ENCODE measurements around the gene TUBB3.

TUBB3 gene

DNA sequence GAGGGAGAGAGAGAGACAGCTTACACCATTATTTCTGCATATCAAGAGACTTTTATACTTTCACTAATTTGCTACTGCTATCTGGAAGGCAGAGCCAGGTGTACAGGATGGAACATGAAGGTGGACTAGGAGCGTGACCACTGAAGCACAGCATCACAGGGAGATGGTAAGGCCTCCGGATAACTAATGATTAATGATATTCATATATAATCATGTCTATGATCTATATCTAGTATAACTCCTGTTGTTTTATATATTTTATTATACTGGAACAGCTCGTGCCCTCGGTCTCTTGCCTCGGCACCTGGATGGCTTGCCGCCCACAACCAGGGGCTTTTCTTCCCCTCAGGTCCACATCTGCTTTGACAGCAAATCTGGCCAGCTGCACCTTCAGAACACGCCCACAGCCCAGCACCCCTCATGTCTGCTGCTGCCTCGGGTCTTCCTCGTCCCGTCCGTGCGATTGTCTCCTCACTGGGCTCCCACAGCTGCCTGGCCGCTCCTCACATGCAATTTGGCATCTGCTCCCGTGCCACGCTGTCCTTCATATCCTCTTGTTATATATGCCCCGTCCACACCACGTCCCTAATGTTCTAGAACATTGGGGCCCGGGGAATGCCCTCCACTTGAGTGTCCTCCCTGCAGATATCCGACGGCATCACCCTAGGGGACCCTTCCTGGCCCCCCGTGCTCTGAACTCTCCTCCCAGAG lies 15.2 kb downstream of the TUBB3 start:
- DNase-seq (ENCODE audit: low read depth) = no peak

DNA sequence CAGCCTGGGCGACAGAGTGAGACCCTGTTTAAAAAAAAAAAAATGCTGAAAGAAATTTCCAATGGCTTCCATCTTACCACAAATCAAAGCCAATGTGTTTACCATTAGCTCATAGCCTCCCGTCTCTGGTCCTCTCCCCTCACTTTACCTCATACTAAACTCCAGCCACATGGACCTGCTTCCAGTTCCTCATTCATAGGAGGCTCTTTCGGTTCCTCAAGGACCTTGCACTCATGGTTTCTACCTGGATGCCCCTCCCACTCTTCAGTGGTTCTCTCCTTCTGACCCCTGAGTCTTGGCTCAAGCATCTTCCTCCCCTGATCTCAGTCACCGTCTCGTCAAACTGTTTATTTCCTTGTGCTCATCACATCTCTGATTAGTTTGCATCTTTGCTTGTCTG lies 21.6 kb downstream of the TUBB3 start:
- DNase-seq (ENCODE audit: low read depth) = no peak

DNA sequence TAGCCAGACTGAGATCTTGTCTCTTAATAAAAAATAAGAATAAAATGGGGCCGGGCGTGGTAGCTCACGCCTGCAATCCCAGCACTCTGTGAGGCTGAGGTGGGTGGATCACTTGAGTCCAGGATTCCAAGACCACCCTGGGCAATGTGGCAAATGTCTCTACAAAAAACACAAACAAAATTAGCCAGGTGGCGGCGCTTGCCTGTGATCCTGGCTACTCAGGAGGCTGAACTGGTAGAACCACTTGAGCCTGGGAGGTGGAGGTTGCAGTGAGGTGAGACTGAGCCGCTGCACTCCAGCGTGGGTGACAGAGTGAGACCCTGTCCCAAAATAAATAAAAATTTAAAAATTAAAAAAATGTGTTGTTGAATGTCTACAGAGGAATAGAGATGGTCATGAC lies 22.5 kb downstream of the TUBB3 start:
- DNase-seq (ENCODE audit: low read depth) = no peak

DNA sequence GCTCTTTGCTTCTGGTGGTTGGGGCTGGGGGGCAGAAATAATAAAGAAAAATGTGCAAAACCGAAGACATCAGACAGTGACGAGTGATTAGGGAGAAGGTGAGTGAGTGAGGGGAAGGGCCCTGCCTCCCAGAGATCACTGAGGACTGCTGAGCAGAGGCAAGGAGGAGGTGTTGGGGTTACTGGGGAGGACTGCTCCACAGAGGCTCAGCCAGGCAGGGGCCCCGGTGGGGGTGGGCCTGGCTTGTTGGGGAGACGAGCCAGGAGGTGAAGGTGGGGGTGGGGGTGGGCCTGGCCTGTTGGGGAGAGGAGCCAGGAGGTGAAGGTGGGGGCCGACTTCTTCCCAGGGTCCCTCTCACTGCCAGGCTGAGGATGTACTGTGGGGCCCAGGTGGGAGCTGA lies 23.4 kb downstream of the TUBB3 start:
- DNase-seq (ENCODE audit: low read depth) = no peak

DNA sequence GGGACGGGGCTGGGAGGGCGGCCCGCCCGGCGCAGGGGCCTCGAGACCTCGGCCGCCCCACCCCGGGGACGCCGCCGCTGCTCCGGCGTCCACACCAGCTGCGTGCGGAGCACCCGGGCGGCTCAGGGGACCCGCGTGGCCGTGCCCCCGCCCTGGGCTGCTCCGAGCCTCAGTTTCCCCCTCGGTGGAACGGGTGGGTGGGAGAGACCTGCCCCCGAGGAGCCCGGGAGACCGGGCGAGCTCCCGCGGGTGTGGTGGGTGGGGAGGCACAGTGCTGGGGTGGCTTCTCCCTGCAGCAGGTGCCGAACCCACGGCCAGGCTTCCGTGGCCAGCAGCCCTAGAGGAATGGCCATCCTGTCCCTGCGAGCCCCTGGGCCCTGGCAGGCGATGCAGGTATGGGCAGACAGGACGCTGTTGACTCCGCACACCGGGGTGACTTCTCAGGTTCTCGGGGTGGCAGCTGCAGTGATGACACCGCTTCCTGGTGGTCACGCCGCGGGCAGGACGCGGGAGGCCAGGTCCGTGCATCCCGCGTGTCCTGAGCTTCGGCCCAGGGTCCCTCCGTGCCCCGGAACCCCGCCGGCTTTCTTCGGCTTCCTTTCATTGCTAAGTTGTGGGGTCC lies 26.1 kb downstream of the TUBB3 start:
- DNase-seq (ENCODE audit: low read depth) = no peak

DNA sequence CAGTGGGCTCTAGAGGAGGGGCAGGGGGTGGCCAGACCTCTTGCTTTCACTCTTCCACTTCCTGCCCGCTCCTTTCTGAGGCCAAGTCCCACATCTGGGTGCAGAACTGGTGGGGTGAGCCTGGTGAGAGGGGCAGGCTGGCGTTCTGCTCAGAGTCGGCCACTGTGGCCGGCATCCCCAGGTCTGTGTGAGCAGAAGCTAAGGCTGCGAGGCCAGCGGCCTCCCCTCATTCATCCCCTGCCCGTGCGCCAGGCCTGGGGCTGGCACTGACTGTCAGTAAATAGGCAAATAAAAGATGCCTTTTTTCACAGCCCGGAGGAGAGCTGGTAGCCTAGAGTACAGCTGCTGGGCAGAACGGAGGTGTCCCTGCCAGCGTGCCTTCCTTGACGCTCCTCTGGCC lies 26.6 kb downstream of the TUBB3 start:
- DNase-seq (ENCODE audit: low read depth) = no peak

DNA sequence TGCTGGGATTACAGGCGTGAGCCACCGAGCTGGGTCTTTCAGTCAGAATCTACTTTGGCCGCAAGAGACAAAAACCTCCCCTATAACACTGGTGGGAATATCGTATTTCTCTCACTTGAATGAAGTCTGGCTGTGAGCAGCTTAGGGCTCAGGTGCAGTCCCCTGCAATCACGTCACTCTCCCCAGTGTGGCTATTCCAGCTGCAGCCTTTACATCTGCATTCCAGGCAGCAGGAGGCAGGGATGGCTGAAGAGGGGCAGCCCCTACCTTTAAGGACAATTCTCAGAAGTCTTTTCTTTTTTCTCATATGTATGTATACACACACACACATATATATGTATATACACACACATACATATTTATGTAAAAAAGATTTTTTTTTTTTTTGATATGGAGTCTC lies 28.4 kb downstream of the TUBB3 start:
- DNase-seq (ENCODE audit: low read depth) = no peak

DNA sequence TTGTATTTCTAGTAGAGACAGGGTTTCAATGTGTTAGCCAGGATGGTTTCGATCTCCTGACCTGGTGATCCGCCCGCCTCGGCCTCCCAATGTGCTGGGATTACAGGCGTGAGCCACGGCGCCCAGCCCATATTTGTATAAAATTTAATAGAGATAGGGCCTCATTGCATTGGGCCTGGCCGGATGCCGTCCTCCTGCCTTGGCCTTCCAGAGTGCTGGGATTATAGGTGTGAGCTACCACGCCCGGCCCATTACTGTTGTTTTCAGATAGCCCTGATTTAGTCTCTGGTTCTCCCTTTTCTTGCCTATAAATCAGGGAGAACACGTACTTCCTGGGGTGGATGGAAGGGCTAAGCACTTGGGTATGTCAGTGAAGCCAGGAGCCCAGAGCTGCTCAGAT lies 28.9 kb downstream of the TUBB3 start:
- DNase-seq (ENCODE audit: low read depth) = no peak

DNA sequence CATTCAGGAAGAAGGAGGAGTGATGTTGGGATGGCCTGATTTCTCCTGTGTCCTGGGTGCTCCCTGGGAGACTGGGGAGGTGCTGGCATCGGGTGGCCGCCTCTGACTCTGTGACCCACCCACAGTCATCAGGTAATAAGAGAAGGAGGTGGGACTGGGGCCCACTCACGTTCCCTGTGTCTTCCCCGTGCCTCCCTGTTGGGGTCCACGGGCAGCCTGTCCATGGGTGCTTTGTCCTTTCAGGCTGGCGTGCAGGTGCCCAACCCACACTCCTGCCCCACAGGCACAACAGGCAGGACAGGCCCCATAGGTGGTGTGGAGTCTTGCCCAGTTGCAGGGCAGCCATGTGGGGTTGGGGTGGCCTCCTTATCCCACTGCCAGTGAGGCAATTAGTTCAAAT lies 29.4 kb downstream of the TUBB3 start:
- DNase-seq (ENCODE audit: low read depth) = no peak

DNA sequence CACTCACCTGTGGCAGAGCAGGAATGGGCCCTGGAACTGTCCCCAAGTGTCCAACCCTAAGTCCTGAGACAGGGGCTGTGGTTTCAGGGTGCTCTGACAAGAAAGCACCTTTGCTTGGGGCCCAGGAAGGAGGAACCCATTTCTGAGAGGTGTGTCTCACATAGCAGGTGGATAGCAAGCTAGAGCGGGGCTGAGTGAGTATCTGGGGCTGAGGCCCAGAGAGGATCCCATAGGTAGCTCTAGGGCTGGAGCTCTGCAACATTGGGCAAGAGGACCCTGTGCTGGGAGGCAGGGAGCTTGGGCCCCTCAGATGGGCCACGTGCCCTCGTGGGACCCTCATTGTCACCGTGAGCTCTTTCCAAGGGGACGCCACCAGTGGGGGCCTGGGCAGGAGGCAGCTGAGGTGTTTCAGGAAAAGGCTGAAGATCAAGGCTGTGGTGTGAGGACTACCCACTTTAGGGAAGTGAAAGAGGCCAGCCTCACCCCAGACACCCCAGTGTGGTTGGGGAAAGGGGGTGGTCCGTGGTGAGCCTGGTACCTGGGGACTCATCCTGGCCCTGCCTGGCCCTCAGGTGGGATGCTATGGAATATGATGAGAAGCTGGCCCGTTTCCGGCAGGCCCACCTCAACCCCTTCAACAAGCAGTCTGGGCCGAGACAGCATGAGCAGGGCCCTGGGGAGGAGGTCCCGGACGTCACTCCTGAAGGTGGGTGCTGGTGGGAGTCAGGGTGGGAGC lies 30.7 kb downstream of the TUBB3 start:
- no peak for DNase-seq (ENCODE audit: low read depth)

DNA sequence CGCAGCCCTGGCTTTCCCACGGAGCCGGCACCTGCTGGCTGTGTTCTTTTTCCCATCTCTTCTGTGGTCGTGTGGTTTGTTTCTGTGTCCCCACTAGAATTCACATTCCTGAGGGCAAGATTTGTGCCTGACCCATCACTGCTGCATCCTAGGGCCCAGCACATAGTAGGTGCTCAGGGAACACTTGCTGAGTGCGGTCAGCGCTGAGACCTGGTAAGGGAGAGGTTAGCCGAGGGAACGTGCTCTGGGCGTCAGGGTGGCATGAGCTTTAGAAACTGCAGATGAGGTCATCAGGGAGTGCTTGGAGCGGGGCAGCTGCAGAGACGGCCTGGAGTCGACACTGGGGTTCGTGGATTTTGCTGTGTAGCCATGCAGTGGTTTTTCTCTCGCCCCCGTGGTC lies 31.3 kb downstream of the TUBB3 start:
- DNase-seq (ENCODE audit: low read depth) = no peak

DNA sequence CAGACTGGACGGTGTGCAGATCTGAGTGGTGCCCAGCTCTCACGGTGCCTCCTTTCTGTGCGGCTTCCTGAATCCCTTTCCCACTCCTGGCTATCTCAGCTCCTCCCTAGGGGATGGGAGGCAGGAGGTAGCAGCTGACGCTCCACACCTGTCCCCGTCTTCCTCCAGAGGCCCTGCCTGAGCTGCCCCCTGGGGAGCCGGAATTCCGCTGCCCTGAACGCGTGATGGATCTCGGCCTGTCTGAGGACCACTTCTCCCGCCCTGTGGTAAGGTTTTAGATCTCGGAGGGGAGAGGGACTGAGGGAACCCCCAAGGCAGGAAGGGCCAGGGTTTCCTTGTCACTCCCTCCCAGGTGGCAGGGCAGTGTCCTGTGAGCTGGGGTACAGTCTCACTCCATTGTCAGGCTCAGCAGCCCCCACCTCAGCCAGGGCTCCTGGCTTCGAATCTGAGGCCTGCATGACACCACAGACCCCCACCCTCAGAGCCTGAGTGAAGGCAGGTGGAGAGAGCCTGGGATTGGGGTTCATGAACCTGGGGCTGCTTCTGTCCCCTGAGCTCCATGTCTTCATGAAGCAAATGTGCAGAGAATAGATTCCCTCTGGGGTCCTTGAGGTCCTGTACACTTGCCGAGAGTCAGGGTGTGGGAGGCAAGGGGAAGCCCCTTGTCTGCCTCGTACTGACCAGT lies 32.0 kb downstream of the TUBB3 start:
- DNase-seq (ENCODE audit: low read depth) = no peak

DNA sequence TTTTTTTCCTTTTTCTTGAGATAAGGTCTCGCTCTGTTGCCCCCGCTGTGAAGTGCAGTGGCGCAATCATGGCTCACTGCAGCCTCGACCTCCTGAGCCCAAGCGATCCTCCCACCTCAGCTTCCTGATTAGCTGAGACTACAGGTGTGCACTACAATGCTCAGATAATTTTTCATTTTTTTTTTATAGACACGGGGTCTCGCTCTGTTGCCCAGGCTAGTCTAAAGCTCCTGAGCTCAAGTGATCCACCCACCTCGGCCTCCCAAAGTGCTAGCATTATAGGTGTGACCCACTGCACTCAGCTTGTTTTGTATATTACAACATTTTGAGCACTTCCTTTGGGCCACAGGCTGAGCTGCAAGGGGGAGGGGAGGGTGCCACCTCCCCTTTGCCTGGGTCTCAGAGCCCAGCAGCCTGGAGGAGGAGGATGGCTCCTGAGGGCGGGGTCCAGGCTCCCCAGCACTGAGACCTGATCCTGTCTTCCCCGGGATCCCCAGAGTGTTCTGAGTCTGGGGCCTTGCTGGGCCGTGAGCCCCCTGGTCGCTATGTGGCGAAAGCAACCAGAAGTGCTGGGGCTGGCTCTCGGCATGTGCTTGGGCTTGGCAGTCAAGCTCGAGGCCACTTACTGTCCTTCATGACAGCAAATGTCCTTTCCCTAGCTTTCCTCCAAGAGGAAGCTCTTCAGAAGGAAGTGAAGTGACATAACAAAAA lies 33.5 kb downstream of the TUBB3 start:
- no peak for DNase-seq (ENCODE audit: low read depth)

DNA sequence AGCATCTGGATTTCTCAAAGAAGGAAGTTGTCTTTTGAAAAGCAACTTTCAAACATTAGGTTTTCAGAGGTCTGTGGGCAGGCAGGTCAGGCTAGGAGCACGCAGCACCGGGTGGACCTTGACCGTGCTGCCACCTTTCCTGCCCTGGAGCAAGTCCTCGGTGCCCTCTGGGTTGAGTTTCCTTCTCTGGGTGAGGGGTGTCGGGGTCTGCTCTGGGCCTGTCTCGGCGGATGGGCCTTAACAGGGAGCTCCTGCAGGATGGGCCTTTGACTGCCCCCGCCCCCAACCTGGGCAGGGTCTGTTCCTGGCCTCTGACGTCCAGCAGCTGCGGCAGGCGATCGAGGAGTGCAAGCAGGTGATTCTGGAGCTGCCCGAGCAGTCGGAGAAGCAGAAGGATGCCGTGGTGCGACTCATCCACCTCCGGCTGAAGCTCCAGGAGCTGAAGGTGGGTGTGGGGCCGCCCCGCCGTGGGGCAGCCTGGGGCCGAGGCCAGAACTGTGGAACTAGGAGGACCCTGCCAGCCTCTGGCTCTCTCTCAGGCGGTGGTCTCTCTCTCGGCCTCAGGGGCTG lies 34.2 kb downstream of the TUBB3 start:
- no peak for DNase-seq (ENCODE audit: low read depth)

DNA sequence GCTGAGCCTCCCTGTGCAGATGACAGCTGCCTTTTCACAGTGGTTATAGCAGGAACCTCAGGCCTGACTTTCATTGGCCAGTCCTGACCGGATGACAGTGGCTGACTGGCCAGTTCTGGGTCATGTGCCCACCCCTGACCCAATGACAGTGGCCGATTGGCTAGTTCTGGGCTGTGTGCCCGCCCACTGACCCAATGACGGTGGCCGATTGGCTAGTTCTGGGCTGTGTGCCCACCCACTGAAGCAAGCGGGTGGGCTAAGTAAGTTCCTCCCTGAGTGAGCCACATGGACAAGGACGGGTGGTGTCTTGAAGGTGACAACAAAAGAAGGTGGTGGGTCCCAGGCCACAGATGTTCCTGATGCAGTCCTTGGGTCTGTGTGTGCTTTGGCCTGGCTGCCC lies 34.9 kb downstream of the TUBB3 start:
- no peak for DNase-seq (ENCODE audit: low read depth)

DNA sequence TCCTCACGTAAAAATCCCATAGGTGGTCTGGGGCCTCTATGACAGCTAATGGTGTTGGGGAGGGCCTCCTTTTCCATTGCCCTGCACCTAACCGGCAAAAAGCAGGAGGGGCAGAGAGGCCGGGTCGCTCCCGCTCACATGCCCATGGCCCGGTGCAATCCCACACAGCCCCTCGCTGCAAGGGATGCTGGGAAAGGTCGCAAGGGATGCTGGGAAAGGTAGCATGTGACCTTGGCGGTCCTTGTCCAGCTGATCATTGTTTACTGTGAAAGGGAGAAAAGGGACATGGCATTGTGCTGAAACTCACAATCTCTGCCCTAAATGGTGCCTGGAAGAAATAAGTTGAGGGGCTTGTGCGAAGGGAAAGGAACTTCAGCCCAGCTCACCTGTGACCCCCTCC lies 35.5 kb downstream of the TUBB3 start:
- no peak for DNase-seq (ENCODE audit: low read depth)

DNA sequence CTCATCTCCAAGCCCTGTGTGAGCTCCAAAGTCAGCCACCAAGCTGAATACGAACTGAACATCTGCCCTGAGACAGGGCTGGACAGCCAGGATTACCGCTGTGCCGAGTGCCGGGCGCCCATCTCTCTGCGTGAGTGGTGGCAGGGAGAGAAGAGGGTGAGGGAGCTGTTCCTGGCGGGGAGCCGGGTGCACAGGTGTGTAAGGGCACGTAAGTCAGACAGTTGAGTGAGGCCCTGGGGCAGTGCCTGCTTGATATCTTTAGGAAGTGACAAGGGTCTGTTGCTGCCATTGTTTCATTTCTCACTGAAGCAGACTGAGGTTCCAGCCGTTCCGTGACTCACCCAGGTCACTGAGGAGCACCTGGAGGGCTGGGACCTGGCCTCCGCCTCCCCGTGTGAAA lies 37.8 kb downstream of the TUBB3 start:
- no peak for DNase-seq (ENCODE audit: low read depth)

DNA sequence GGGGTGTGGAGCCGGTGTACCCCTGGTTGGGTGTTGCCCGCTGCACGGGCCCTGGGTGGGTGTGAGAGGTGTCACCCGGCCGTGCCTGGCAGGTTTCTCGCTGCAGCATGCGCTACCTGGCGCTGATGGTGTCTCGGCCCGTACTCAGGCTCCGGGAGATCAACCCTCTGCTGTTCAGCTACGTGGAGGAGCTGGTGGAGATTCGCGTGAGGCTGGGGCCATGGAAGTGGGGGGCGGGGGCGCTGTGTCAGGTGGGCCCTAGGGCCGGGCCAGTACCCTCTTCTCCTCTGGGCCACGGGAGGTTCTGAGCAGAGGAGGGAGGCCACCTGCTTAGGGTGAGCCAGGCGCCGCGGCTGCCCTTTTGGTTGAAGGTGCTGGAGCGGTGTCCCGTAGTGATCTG lies 38.8 kb downstream of the TUBB3 start:
- DNase-seq (ENCODE audit: low read depth) = no peak

DNA sequence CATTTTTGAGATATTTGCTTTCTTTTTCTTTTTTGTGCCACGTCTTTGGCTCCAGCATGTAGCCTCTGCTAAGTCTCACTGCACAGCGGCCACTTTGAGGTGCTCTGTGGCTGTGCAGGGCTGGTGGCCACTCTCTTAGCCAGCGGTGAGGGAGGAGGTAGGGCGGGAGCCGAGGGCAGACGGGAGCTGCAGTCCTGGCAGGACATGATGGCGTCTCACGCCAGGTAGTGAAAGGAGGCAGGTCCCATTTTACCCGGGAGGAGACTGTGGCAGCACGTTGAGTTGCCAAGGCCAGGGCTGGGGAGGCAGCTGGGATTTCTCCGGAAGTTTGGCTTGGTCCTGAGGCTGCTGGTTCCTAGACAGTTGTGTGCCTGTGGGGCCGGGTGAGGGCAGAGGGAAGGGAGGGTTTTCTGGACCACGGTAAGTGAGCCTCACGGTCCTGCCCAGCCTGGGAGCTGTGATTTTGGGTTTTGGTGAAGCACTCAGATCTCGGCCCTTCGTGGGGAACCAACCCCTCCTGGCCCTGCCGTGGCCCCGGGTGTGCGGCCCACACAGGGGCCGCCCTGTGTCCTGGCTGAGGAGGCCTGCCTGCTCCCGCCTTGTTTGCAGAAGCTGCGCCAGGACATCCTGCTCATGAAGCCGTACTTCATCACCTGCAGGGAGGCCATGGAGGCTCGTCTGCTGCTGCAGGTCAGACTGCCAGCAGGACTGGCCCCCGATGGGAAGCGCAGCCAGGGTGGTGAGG lies 39.8 kb downstream of the TUBB3 start:
- DNase-seq (ENCODE audit: low read depth) = no peak

DNA sequence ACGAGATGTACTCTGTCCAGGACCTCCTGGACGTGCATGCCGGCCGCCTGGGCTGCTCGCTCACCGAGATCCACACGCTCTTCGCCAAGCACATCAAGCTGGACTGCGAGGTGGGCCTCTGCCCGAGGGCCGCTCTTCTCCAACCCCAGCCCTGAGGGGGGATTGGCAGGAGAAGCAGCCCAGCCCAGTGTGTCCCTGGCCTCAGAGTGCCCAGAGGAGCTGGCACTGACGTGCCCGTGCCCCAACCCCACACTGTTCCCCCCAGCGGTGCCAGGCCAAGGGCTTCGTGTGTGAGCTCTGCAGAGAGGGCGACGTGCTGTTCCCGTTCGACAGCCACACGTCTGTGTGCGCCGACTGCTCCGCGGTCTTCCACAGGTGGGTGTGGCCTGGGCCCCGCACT lies 41.1 kb downstream of the TUBB3 start:
- no peak for DNase-seq (ENCODE audit: low read depth)
